GM12878 (cell line): ENCODE data around the gene RASGRP2. TPM values are rescaled to one million over a fixed set of nuclear protein-coding genes. Genes with fewer than 3 reads are reported as not detected.

ENCODE experiments used
- ATAC-seq: fragments of 200-7000 bp; cut with Tn5 transposase; 3 replicates; pipeline ENCODE4 v1.9.1; 2020; ENCODE audit warnings: mild to moderate bottlenecking, moderate library complexity
- BruUV-seq: library from RNA; stranded (reverse); fragments of 400-500 nt; replicated peaks from 2 replicates; lab custom pipeline; 2021; lab: Mats Ljungman, UMichigan
- CTCF ChIA-PET: fragments of 300-600 bp; sonication (Branson Sonifier 250); formaldehyde crosslinking; extraction: SDS; loops from one replicate; lab custom pipeline; 2021; ENCODE audit warnings: inconsistent platforms; lab: Yijun Ruan, JAX
- POLR2A ChIA-PET: fragments of 350-600 bp; formaldehyde crosslinking; extraction: SDS; loops from one replicate; lab custom pipeline; 2021; ENCODE audit warnings: inconsistent platforms; lab: Charles Lee
- RAD21 ChIA-PET: fragments of 300-600 bp; sonication (Branson Sonifier 250); formaldehyde crosslinking; loops from one replicate; lab custom pipeline; 2023; ENCODE audit warnings: antibody characterized with exemption; ENCODE audit not compliant: unreplicated experiment; lab: Charles Lee
- SMC1A ChIA-PET: fragments of 300-600 bp; sonication (Branson Sonifier 250); formaldehyde crosslinking; loops from one replicate; lab custom pipeline; 2023; ENCODE audit not compliant: unreplicated experiment, uncharacterized antibody; lab: Charles Lee
- DNase-seq: peaks from one replicate; pipeline ENCODE4 v3.0.0-alpha.2; 2011; ENCODE audit warnings: low read depth, low spot score
- FAIRE-seq: peaks from 3 replicates; lab custom pipeline; 2011; peaks lifted over from hg19 to GRCh38; lab: Jason Lieb, UNC
- H2AFZ ChIP-seq: 2 replicates; pipeline ENCODE4 v1.6.0; 2011; ENCODE audit warnings: low read depth, low read length, control low read depth; ENCODE audit not compliant: control insufficient read depth
- H3K27ac ChIP-seq: 2 replicates; pipeline ENCODE4 v1.5.1; 2011; ENCODE audit warnings: control low read depth; ENCODE audit not compliant: control insufficient read depth, insufficient read depth
- H3K27me3 ChIP-seq, 2 experiments: replicated peaks in 1 of 2; 2 replicates each; pipeline versions ENCODE4 v1.6.0 to v1.6.1; 2011; ENCODE audit warnings: low read length in 1 of 2; ENCODE audit not compliant: control insufficient read depth in 2 of 2, insufficient read depth in 2 of 2
- H3K36me3 ChIP-seq, 2 experiments: 2 replicates each; pipeline ENCODE4 v1.5.1; 2011; ENCODE audit warnings: low read length in 1 of 2; ENCODE audit not compliant: control insufficient read depth in 2 of 2, insufficient read depth in 2 of 2
- H3K4me1 ChIP-seq: 2 replicates; pipeline ENCODE4 v1.6.1; 2011; ENCODE audit warnings: mild to moderate bottlenecking, low read length, moderate library complexity, mixed read lengths; ENCODE audit not compliant: control insufficient read depth, insufficient read depth
- H3K4me2 ChIP-seq: 2 replicates; pipeline ENCODE4 v1.6.0; 2011; ENCODE audit warnings: control low read depth; ENCODE audit not compliant: control insufficient read depth, insufficient read depth
- H3K4me3 ChIP-seq: fragments of 200-600 bp; sonication (generic); 2 replicates; pipeline ENCODE4 v1.5.1; 2016
- H3K79me2 ChIP-seq: 2 replicates; pipeline ENCODE4 v1.6.0; 2011; ENCODE audit warnings: low read length; ENCODE audit not compliant: control insufficient read depth, insufficient read depth
- H3K9ac ChIP-seq: 2 replicates; pipeline ENCODE4 v1.8.0; 2011; ENCODE audit warnings: low read length, control low read depth, mixed read lengths; ENCODE audit not compliant: control insufficient read depth, insufficient read depth
- H3K9me3 ChIP-seq: replicated peaks from 3 replicates; pipeline ENCODE4 v1.5.1; 2011; ENCODE audit warnings: mild to moderate bottlenecking, low read length; ENCODE audit not compliant: control insufficient read depth, insufficient read depth
- H4K20me1 ChIP-seq: 2 replicates; pipeline ENCODE4 v1.6.0; 2011; ENCODE audit not compliant: control insufficient read depth, insufficient read depth
- DPF2 ChIP-seq: fragments of 450-650 bp; IDR thresholded peaks from 2 replicates; pipeline ENCODE4 v1.6.1; 2017; ENCODE audit warnings: mild to moderate bottlenecking
- GATAD2B ChIP-seq: fragments of 450-650 bp; conservative IDR thresholded peaks from 2 replicates; pipeline ENCODE4 v1.6.1; 2017; ENCODE audit warnings: low read depth, mild to moderate bottlenecking, moderate library complexity
- POLR2AphosphoS5 ChIP-seq: IDR thresholded peaks from 2 replicates; pipeline ENCODE4 v1.6.1; 2011; ENCODE audit warnings: mild to moderate bottlenecking, low read length, inconsistent platforms
- RAD51 ChIP-seq: fragments of 450-650 bp; IDR thresholded peaks from 2 replicates; pipeline ENCODE4 v1.6.1; 2016; ENCODE audit warnings: moderate library complexity, mild to moderate bottlenecking, inconsistent platforms
- WGBS: methylation state at CpG from one replicate; pipeline ENCODE4 v1.1.6; 2016; ENCODE audit warnings: low lambda C conversion rate; ENCODE audit not compliant: insufficient replicate concordance, insufficient coverage; ENCODE audit errors: missing lambda C conversion rate; 5-methylcytosine and 5-hydroxymethylcytosine counted together
- in situ Hi-C: fragments of 300-500 bp; cut with MboI; formaldehyde crosslinking; loops from 9 replicates; pipeline ENCODE4 v1.14.3; 2018; ENCODE audit warnings: mixed read lengths
- intact Hi-C: fragments of 100-400 bp; cut with micrococcal nuclease; formaldehyde crosslinking; loops from one replicate; pipeline ENCODE4 v1.14.2; 2022; ENCODE audit not compliant: unreplicated experiment
- polyA plus RNA-seq, 11 experiments: library from polyadenylated mRNA; depleted of rRNA in 4 of 11; unstranded in 6 of 11; stranded (reverse) in 5 of 11; fragments of >200 nt; fragmentation: Nextera tagmentation in 4 of 11; fragmentation: Illumina TruSeq in 1 of 11; extraction: Ambion mirVana in 4 of 11; extraction: Trizol in 1 of 11; gene quantifications; 1 replicate in 1 of 11; 2 replicates in 10 of 11; pipeline versions ENCODE4 v1.2.1 to v1.2.3, GENCODE V29; 2011 to 2016; ENCODE audit warnings: inconsistent platforms in 2 of 11, missing spikeins in 2 of 11, low read depth in 1 of 11
- total RNA-seq, 4 experiments: library from RNA; depleted of rRNA in 3 of 4; stranded (reverse); fragments of >200 nt in 3 of 4; fragmentation: Illumina TruSeq in 1 of 4; extraction: Trizol in 1 of 4; gene quantifications; 2 replicates each; pipeline versions ENCODE4 v1.2.1 to v1.2.3, GENCODE V29; 2013 to 2021
- TF ChIP-seq, protein P1 (sequence below): fragments of 450-650 bp; IDR thresholded peaks from 2 replicates; pipeline ENCODE4 v1.6.1; 2017; ENCODE audit warnings: antibody characterized with exemption, mild to moderate bottlenecking, moderate library complexity

RASGRP2 gene
- total and polyA plus RNA-seq, 10 of the 15 experiments (the other 5 are each of a cell fraction or from before 2014, with no cell fraction given) = 0.26 to 9.0 (median 5.4) TPM

DNA sequence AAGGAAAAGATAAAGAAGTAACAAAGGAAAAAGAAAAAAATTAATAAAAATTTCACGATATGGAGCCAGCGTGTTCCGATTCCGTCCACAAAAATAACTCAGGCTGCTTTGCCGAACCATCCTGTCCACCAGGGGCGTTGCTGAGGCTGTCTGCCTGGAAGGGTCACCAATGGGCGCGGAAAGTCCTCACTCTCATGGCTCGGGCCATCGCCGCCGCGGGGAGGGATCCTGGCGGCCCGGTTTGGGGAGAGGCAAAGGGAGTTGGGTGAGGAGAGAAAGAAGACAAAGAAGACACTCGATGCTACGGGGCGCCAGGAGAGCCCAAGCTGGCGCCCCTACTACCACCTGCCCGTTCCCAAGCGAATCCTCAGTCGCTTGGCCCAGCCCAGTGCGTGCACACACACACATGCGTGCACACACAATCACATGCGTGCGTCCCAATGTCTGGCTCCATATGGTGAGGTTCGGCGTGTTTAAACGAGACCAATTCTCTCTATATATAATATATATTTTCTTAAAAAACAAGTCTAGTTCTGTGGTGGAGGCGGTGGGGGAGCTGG, 21.4 kb upstream of the RASGRP2 start (continued):
- TF ChIP-seq, protein P1, sequence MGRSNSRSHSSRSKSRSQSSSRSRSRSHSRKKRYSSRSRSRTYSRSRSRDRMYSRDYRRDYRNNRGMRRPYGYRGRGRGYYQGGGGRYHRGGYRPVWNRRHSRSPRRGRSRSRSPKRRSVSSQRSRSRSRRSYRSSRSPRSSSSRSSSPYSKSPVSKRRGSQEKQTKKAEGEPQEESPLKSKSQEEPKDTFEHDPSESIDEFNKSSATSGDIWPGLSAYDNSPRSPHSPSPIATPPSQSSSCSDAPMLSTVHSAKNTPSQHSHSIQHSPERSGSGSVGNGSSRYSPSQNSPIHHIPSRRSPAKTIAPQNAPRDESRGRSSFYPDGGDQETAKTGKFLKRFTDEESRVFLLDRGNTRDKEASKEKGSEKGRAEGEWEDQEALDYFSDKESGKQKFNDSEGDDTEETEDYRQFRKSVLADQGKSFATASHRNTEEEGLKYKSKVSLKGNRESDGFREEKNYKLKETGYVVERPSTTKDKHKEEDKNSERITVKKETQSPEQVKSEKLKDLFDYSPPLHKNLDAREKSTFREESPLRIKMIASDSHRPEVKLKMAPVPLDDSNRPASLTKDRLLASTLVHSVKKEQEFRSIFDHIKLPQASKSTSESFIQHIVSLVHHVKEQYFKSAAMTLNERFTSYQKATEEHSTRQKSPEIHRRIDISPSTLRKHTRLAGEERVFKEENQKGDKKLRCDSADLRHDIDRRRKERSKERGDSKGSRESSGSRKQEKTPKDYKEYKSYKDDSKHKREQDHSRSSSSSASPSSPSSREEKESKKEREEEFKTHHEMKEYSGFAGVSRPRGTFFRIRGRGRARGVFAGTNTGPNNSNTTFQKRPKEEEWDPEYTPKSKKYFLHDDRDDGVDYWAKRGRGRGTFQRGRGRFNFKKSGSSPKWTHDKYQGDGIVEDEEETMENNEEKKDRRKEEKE = no peak
- no peak for TF ChIP-seq DPF2

DNA sequence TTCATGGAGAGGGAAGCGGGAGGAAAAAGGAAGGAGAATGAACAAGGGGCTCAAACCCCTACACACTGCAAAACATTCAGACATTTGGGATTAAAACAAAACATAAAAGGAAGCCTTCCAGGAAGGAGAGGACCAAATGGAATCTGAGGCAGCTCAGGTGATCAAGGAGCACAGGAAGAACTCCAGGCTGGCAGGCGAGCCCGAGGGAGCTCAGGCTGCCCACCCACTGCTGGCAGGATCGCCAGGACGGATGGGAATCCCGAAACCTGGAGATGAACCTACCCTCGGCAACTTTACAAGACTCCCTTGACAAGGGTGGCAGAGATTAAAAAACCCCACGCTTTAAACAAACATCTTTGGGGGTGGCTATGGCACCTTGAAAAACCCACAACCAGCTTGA, 20.8 kb upstream of the RASGRP2 start:
- FAIRE-seq (no peak), DNase-seq (no peak), ATAC-seq (no peak)
- CTCF ChIA-PET = interaction anchor here (1.0 to 2.5 kb wide), 4 partner anchors 11 to 76 kb away, joined by 3 to 16 read pairs (median 6); partner anchors contain the start of gene RASGRP2
- in situ Hi-C loops (no loop called here), intact Hi-C loops (no loop called here)
- Histone ChIP-seq H2AFZ (no peak overlapping the region), H3K27ac (no peak overlapping the region), H3K27me3 (no peaks in the 10 kb centered on the region), H3K4me3 (no peak overlapping the region), H3K9me3 (no peaks in the 10 kb centered on the region), H3K79me2 (peaks cover 9% of the 10 kb centered on the region), H4K20me1 (peaks cover 19% of the 10 kb centered on the region), H3K36me3 (peaks cover 41% of the 10 kb centered on the region in 2 experiments), H3K4me1 (peaks cover 17% of the 10 kb centered on the region), H3K9ac (no peak overlapping the region), H3K4me2 (no peak overlapping the region)
- SMC1A ChIA-PET = interaction anchor here (1.1 to 2.9 kb wide), 2 partner anchors 20 to 38 kb away, joined by 4 to 11 read pairs; partner anchors contain the start of gene RASGRP2
- WGBS = 92% methylated on average over 8 of the region's 8 CpGs
- BruUV-seq = TSS peak; percentile 37
- RAD21 ChIA-PET = interaction anchor here (1.0 kb wide), 1 partner anchor 76 kb away, joined by 3 read pairs; no protein-coding TSS in a partner anchor
- POLR2A ChIA-PET = interaction anchor here (1.6 kb wide), 1 partner anchor 14 kb away, joined by 6 read pairs; the partner anchor contains the start of gene SF1
- TF ChIP-seq POLR2AphosphoS5 (peak; percentile 67; the same call in 1 of the 2 replicates), RAD51 (no peak), GATAD2B (no peak)
